Ramos (cell line): Measurements from ENCODE around the gene CDC16.
"Not testable (repeated sequence)": the region's sequence is repeated elsewhere in the genome, so short reads cannot be mapped to it uniquely, and the experiment has no call there.

Experiments
- in situ Hi-C: fragments of 300-500 bp; cut with MboI; formaldehyde crosslinking; loops from one replicate; pipeline ENCODE4 v1.14.3; 2022; ENCODE audit warnings: low sequenced_read_pairs; ENCODE audit not compliant: unreplicated experiment

The CDC16 gene

GRCh38 chr13:114259974-114260373 lies 25.3 kb downstream of the CDC16 start:
- in situ Hi-C loops = no loop called here

GRCh38 chr13:114260814-114261213 lies 26.1 kb downstream of the CDC16 start:
- in situ Hi-C loops = no loop called here

- in situ Hi-C loops = no loop called here
Measured at GRCh38 chr13:114261328-114261965, 26.8 kb downstream of the CDC16 start.

GRCh38 chr13:114263578-114263977 lies 28.9 kb downstream of the CDC16 start:
- in situ Hi-C loops = no loop called here

GRCh38 chr13:114264313-114264712 lies 29.6 kb downstream of the CDC16 start:
- in situ Hi-C loops = not testable (repeated sequence)

GRCh38 chr13:114264886-114265611 lies 30.4 kb downstream of the CDC16 start:
- in situ Hi-C loops = no loop called here

- in situ Hi-C loops = no loop called here
Measured at GRCh38 chr13:114266241-114266640, 31.5 kb downstream of the CDC16 start.

GRCh38 chr13:114268344-114269280 lies 33.9 kb downstream of the CDC16 start:
- in situ Hi-C loops = no loop called here

GRCh38 chr13:114269281-114269770 lies 34.6 kb downstream of the CDC16 start:
- in situ Hi-C loops = no loop called here

- in situ Hi-C loops = no loop called here
Measured at GRCh38 chr13:114272977-114273376, 38.3 kb downstream of the CDC16 start.

GRCh38 chr13:114275304-114275703 lies 40.6 kb downstream of the CDC16 start:
- in situ Hi-C loops = no loop called here

- in situ Hi-C loops = no loop called here
Measured at GRCh38 chr13:114279146-114279545, 44.4 kb downstream of the CDC16 start.

- in situ Hi-C loops = no loop called here
Measured at GRCh38 chr13:114279758-114280355, 45.2 kb downstream of the CDC16 start.

- in situ Hi-C loops = no loop called here
Measured at GRCh38 chr13:114281351-114282040, 46.8 kb downstream of the CDC16 start, which contains the start of gene UPF3A. UPF3A (plus strand) TSS chr13:114281601; CDS start chr13:114281640, 39 bp downstream.

- in situ Hi-C loops = no loop called here
Measured at GRCh38 chr13:114282041-114282670, 47.5 kb downstream of the CDC16 start.

- in situ Hi-C loops = no loop called here
Measured at GRCh38 chr13:114283576-114283975, 48.9 kb downstream of the CDC16 start.

- in situ Hi-C loops = no loop called here
Measured at GRCh38 chr13:114284680-114285079, 50.0 kb downstream of the CDC16 start.

- in situ Hi-C loops = no loop called here
Measured at GRCh38 chr13:114285166-114285808, 50.6 kb downstream of the CDC16 start.

- in situ Hi-C loops = no loop called here
Measured at GRCh38 chr13:114286808-114287207, 52.1 kb downstream of the CDC16 start.
